HepG2 (cell line): Measurements from ENCODE around the gene CMTM5. TPM values are rescaled to one million over a fixed set of nuclear protein-coding genes. Genes with fewer than 3 reads are reported as not detected.
A peak's percentile ranks its signal among the peaks of the same experiment; 100 is the strongest.

Experiments used
- ARNT ChIP-seq: fragments of 450-650 bp; IDR thresholded peaks from 2 replicates; pipeline ENCODE4 v1.6.1; 2017
- BHLHE40 ChIP-seq: IDR thresholded peaks from 2 replicates; pipeline ENCODE4 v1.6.1; 2011; ENCODE audit warnings: low read length, improper control_type of control experiment
- BRCA1 ChIP-seq: sonication (generic); formaldehyde crosslinking; IDR thresholded peaks from 2 replicates; pipeline ENCODE4 v1.4.0; 2020; ENCODE audit warnings: missing genetic modification reagents
- ERF ChIP-seq: IDR thresholded peaks from 2 replicates; pipeline ENCODE4 v1.6.1; 2018; ENCODE audit warnings: missing biosample characterization, missing genetic modification reagents
- HNRNPLL ChIP-seq: fragments of 200-400 bp; formaldehyde crosslinking; IDR thresholded peaks from 2 replicates; pipeline ENCODE4 v1.6.1; 2017; ENCODE audit warnings: mild to moderate bottlenecking, low read depth, low read length; ENCODE audit not compliant: poor library complexity, severe bottlenecking
- MTF2 ChIP-seq: sonication (generic); formaldehyde crosslinking; IDR thresholded peaks from 2 replicates; pipeline ENCODE4 v1.5.0; 2020; ENCODE audit warnings: missing genetic modification reagents, borderline replicate concordance
- SMC3 ChIP-seq: IDR thresholded peaks from 2 replicates; pipeline ENCODE4 v1.6.1; 2011; ENCODE audit warnings: low read length, improper control_type of control experiment
- TOPORS ChIP-seq: sonication (generic); formaldehyde crosslinking; IDR thresholded peaks from 2 replicates; pipeline ENCODE4 v1.8.0; 2023; ENCODE audit warnings: mild to moderate bottlenecking, missing genetic modification reagents
- ZNF124 ChIP-seq: sonication (generic); formaldehyde crosslinking; IDR thresholded peaks from 2 replicates; pipeline ENCODE4 v1.4.0; 2020; ENCODE audit warnings: missing genetic modification reagents
- ZNF446 ChIP-seq: sonication (generic); formaldehyde crosslinking; IDR thresholded peaks from 2 replicates; pipeline ENCODE4 v1.5.0; 2020; ENCODE audit warnings: mild to moderate bottlenecking, missing genetic modification reagents
- ZNF703 ChIP-seq: sonication (generic); formaldehyde crosslinking; IDR thresholded peaks from 2 replicates; pipeline ENCODE4 v1.5.1; 2020; ENCODE audit warnings: missing genetic modification reagents, mild to moderate bottlenecking, moderate library complexity, borderline replicate concordance
- ZSCAN20 ChIP-seq: sonication (generic); formaldehyde crosslinking; IDR thresholded peaks from 2 replicates; pipeline ENCODE4 v1.4.0; 2020; ENCODE audit warnings: missing genetic modification reagents, mild to moderate bottlenecking, borderline replicate concordance
- ZSCAN25 ChIP-seq: sonication (generic); formaldehyde crosslinking; IDR thresholded peaks from 2 replicates; pipeline ENCODE4 v1.8.0; 2022; ENCODE audit warnings: mild to moderate bottlenecking, missing genetic modification reagents
- polyA plus RNA-seq, 8 experiments: library from polyadenylated mRNA; depleted of rRNA in 3 of 8; stranded (reverse) in 7 of 8; unstranded in 1 of 8; fragments of >200 nt; fragmentation: Illumina TruSeq in 4 of 8; extraction: Trizol in 4 of 8; gene quantifications; 2 replicates each; pipeline versions ENCODE4 v1.2.1 to v1.2.3, GENCODE V29; 2011 to 2016; ENCODE audit warnings: low read depth in 4 of 8, missing spikeins in 1 of 8, mixed read lengths in 1 of 8; ENCODE audit not compliant: insufficient read depth in 1 of 8
- total RNA-seq, 5 experiments: library from RNA; depleted of rRNA; stranded (reverse); fragments of >200 nt; fragmentation: Illumina TruSeq; extraction: Trizol; gene quantifications; 2 replicates each; pipeline ENCODE4 v1.2.3, GENCODE V29; 2016; ENCODE audit warnings: low read depth in 1 of 5
- TF ChIP-seq, protein P1 (sequence below): sonication (generic); formaldehyde crosslinking; IDR thresholded peaks from 2 replicates; pipeline ENCODE4 v1.4.0; 2020; ENCODE audit warnings: missing genetic modification reagents
- TF ChIP-seq, protein P2 (sequence below): sonication (generic); formaldehyde crosslinking; IDR thresholded peaks from 2 replicates; pipeline ENCODE4 v1.5.0; 2020; ENCODE audit warnings: mild to moderate bottlenecking, missing genetic modification reagents, borderline replicate concordance
- TF ChIP-seq, protein P3 (sequence below): sonication (generic); formaldehyde crosslinking; IDR thresholded peaks from 2 replicates; pipeline ENCODE4 v1.4.0; 2020; ENCODE audit warnings: missing genetic modification reagents, borderline replicate concordance
- TF ChIP-seq, protein P4 (sequence below): sonication (generic); formaldehyde crosslinking; IDR thresholded peaks from 2 replicates; pipeline ENCODE4 v1.4.0; 2020; ENCODE audit warnings: missing genetic modification reagents
- TF ChIP-seq, protein P5 (sequence below): sonication (generic); formaldehyde crosslinking; IDR thresholded peaks from 2 replicates; pipeline ENCODE4 v1.8.1; 2023; ENCODE audit warnings: mild to moderate bottlenecking, missing genetic modification reagents

The CMTM5 gene
- total and polyA plus RNA-seq, 2 of the 13 experiments (the other 11 are each of a cell fraction or from before 2014, with no cell fraction given), result not detected

DNA sequence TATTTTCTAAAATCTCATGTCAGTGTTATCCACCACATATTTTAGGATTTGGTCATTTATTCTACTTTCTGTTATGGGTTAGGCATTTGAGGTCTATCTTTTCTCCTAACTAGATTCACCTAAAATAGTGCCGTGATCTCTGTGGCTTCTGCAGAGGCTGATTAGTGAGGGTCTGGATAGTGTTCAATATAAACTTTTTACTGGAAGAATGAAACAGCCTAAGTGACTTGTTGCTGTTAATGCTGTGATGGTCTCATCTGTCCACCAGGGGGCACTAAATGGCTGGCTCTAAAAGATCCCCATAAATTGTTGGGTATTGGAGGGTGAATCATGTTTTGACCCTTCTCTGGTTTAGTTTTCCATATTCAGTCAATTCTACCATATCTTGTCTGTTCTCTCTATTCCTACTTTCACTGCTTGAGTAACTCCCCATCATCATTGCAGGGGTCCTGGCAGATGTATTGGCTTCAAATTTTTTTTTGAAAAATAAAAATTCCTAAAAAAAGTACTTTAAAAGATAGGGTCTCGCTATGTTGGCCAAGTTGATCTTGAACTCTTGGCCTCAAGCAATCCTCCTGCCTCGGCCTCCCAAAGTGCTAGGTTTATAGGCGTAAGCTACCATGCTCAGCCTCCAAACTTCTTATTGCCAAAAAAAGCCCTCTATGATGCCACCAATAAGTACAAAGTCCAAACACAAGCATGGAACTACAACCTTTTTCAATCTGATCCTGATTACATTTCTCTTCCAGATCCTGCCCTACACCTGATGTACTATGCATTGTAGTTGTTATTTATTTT is 48.7 kb upstream of the CMTM5 start (continued):
- TF ChIP-seq, protein P1, sequence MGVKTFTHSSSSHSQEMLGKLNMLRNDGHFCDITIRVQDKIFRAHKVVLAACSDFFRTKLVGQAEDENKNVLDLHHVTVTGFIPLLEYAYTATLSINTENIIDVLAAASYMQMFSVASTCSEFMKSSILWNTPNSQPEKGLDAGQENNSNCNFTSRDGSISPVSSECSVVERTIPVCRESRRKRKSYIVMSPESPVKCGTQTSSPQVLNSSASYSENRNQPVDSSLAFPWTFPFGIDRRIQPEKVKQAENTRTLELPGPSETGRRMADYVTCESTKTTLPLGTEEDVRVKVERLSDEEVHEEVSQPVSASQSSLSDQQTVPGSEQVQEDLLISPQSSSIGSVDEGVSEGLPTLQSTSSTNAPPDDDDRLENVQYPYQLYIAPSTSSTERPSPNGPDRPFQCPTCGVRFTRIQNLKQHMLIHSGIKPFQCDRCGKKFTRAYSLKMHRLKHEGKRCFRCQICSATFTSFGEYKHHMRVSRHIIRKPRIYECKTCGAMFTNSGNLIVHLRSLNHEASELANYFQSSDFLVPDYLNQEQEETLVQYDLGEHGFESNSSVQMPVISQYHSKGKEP, result peak; percentile 76; the same call in 1 of the 2 replicates
- TF ChIP-seq ZNF446 (CRISPR knock-in tag) (no peak), ZNF703 (no peak), MTF2 (no peak), BRCA1 (CRISPR knock-in tag) (no peak), ZSCAN20 (CRISPR knock-in tag) (no peak), ERF (CRISPR knock-in tag) (peak; percentile 85), HNRNPLL (no peak), BHLHE40 (no peak), SMC3 (peak; percentile 97), TOPORS (CRISPR knock-in tag) (0 out of 2 replicates have a peak, but pooled peaks have one; percentile 23), ARNT (no peak), ZSCAN25 (CRISPR knock-in tag) (peak; percentile 68; the same call in 1 of the 2 replicates), ZNF124 (no peak)
- TF ChIP-seq, protein P2, sequence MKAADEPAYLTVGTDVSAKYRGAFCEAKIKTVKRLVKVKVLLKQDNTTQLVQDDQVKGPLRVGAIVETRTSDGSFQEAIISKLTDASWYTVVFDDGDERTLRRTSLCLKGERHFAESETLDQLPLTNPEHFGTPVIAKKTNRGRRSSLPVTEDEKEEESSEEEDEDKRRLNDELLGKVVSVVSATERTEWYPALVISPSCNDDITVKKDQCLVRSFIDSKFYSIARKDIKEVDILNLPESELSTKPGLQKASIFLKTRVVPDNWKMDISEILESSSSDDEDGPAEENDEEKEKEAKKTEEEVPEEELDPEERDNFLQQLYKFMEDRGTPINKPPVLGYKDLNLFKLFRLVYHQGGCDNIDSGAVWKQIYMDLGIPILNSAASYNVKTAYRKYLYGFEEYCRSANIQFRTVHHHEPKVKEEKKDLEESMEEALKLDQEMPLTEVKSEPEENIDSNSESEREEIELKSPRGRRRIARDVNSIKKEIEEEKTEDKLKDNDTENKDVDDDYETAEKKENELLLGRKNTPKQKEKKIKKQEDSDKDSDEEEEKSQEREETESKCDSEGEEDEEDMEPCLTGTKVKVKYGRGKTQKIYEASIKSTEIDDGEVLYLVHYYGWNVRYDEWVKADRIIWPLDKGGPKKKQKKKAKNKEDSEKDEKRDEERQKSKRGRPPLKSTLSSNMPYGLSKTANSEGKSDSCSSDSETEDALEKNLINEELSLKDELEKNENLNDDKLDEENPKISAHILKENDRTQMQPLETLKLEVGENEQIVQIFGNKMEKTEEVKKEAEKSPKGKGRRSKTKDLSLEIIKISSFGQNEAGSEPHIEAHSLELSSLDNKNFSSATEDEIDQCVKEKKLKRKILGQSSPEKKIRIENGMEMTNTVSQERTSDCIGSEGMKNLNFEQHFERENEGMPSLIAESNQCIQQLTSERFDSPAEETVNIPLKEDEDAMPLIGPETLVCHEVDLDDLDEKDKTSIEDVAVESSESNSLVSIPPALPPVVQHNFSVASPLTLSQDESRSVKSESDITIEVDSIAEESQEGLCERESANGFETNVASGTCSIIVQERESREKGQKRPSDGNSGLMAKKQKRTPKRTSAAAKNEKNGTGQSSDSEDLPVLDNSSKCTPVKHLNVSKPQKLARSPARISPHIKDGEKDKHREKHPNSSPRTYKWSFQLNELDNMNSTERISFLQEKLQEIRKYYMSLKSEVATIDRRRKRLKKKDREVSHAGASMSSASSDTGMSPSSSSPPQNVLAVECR (CRISPR knock-in tag), result peak; percentile 30; the same call in 1 of the 2 replicates
- TF ChIP-seq, protein P3, sequence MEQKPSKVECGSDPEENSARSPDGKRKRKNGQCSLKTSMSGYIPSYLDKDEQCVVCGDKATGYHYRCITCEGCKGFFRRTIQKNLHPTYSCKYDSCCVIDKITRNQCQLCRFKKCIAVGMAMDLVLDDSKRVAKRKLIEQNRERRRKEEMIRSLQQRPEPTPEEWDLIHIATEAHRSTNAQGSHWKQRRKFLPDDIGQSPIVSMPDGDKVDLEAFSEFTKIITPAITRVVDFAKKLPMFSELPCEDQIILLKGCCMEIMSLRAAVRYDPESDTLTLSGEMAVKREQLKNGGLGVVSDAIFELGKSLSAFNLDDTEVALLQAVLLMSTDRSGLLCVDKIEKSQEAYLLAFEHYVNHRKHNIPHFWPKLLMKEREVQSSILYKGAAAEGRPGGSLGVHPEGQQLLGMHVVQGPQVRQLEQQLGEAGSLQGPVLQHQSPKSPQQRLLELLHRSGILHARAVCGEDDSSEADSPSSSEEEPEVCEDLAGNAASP (CRISPR knock-in tag), result peak; percentile 49; the same call in 1 of the 2 replicates
- TF ChIP-seq, protein P4, sequence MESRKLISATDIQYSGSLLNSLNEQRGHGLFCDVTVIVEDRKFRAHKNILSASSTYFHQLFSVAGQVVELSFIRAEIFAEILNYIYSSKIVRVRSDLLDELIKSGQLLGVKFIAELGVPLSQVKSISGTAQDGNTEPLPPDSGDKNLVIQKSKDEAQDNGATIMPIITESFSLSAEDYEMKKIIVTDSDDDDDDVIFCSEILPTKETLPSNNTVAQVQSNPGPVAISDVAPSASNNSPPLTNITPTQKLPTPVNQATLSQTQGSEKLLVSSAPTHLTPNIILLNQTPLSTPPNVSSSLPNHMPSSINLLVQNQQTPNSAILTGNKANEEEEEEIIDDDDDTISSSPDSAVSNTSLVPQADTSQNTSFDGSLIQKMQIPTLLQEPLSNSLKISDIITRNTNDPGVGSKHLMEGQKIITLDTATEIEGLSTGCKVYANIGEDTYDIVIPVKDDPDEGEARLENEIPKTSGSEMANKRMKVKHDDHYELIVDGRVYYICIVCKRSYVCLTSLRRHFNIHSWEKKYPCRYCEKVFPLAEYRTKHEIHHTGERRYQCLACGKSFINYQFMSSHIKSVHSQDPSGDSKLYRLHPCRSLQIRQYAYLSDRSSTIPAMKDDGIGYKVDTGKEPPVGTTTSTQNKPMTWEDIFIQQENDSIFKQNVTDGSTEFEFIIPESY (CRISPR knock-in tag), result no peak
- TF ChIP-seq, protein P5, sequence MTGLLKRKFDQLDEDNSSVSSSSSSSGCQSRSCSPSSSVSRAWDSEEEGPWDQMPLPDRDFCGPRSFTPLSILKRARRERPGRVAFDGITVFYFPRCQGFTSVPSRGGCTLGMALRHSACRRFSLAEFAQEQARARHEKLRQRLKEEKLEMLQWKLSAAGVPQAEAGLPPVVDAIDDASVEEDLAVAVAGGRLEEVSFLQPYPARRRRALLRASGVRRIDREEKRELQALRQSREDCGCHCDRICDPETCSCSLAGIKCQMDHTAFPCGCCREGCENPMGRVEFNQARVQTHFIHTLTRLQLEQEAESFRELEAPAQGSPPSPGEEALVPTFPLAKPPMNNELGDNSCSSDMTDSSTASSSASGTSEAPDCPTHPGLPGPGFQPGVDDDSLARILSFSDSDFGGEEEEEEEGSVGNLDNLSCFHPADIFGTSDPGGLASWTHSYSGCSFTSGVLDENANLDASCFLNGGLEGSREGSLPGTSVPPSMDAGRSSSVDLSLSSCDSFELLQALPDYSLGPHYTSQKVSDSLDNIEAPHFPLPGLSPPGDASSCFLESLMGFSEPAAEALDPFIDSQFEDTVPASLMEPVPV (CRISPR knock-in tag), result peak; percentile 43; the same call in 1 of the 2 replicates
